22Rv1 (cell line): ENCODE data around the gene LRP1-AS.

Source experiments
- ZFX ChIP-seq: fragments of 450-650 bp; IDR thresholded peaks from 2 replicates; pipeline ENCODE4 v1.6.1; 2017; ENCODE audit warnings: antibody characterized with exemption, borderline replicate concordance
- TF ChIP-seq, protein P1 (sequence below): fragments of 450-650 bp; IDR thresholded peaks from 2 replicates; pipeline ENCODE4 v1.5.1; 2017; ENCODE audit warnings: mild to moderate bottlenecking

- TF ChIP-seq, protein P1, sequence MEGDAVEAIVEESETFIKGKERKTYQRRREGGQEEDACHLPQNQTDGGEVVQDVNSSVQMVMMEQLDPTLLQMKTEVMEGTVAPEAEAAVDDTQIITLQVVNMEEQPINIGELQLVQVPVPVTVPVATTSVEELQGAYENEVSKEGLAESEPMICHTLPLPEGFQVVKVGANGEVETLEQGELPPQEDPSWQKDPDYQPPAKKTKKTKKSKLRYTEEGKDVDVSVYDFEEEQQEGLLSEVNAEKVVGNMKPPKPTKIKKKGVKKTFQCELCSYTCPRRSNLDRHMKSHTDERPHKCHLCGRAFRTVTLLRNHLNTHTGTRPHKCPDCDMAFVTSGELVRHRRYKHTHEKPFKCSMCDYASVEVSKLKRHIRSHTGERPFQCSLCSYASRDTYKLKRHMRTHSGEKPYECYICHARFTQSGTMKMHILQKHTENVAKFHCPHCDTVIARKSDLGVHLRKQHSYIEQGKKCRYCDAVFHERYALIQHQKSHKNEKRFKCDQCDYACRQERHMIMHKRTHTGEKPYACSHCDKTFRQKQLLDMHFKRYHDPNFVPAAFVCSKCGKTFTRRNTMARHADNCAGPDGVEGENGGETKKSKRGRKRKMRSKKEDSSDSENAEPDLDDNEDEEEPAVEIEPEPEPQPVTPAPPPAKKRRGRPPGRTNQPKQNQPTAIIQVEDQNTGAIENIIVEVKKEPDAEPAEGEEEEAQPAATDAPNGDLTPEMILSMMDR, result no peak
- TF ChIP-seq ZFX, result no peak
Measured at GRCh38 chr12:57162553-57163125, 15.2 kb upstream of the LRP1-AS start.
